GM18873 (cell line): ENCODE data around the gene LGALS3BP.

ENCODE experiments used
- ATAC-seq: cut with Tn5 transposase; IDR thresholded peaks from one replicate; pipeline ENCODE4 v1.9.1; 2021; ENCODE audit warnings: mild to moderate bottlenecking, moderate library complexity, moderate number of reproducible peaks; ENCODE audit not compliant: unreplicated experiment, low FRiP score

LGALS3BP gene

GRCh38 chr17:78922816-78923498 lies 56.8 kb downstream of the LGALS3BP start:
- ATAC-seq = no peak

DNA sequence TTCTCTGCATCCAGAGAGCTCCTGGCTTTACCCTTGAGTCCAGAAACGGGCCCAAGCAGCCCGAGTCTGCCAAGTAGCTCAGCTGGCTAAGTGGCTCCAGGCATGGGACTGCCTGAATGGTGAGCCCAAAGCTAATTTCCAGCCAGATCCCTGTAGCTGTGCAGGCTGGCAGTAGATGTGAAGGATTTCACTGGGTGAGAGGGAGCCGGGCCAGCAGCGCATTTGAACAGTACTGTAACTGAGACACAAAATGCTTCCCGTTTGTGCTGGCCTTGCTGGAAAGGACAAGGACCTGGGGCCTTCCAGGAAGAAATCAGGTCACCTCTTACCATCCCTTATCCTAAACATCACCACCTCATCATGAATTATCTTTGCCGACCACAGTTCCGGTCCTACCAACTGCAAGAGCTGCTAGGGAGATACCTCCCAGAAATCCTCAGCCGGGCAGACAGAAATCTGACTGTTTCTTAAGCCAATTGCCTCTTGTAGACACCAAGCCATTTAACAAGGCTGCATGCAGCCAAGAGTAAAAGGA lies 58.2 kb downstream of the LGALS3BP start:
- no peak for ATAC-seq
